Erythroblast (primary cell): ENCODE results near the gene SLC35D3.

Experiments
- GATA1 ChIP-seq: IDR thresholded peaks from 2 replicates; pipeline ENCODE4 v1.6.1; 2011; ENCODE audit warnings: low read depth, mild to moderate bottlenecking, control low read depth, low read length, moderate library complexity
- POLR2A ChIP-seq: IDR thresholded peaks from 2 replicates; pipeline ENCODE4 v1.6.1; 2011; ENCODE audit warnings: mild to moderate bottlenecking, low read length

- TF ChIP-seq POLR2A (no peak), GATA1 (no peak)
These were observed 33.0 kb downstream of the SLC35D3 start for GRCh38 chr6:136955123-136955522.
